Peyer's patch (tissue), 4 donors: Measurements from ENCODE around the gene WDR59.

ENCODE experiments used
- CTCF ChIP-seq, 6 experiments: fragments of 450-650 bp in 4 of 6; fragments of 200-600 bp in 2 of 6; sonication (generic) in 1 of 6; IDR thresholded peaks; one replicate each; pipeline ENCODE4 v1.5.1; 2017 to 2019; ENCODE audit warnings: antibody characterized with exemption in 6 of 6, mild to moderate bottlenecking in 3 of 6, moderate library complexity in 1 of 6
- POLR2A ChIP-seq, 2 donors: fragments of 450-650 bp; IDR thresholded peaks; one replicate each; pipeline ENCODE4 v1.5.1; 2017; ENCODE audit warnings: antibody characterized with exemption in 2 of 2, mild to moderate bottlenecking in 2 of 2, moderate library complexity in 2 of 2

- no peak for TF ChIP-seq POLR2A (IDR thresholded peaks at IDR 0.05)
- TF ChIP-seq CTCF (IDR thresholded peaks at IDR 0.05): no peak
Observed at GRCh38 chr16:74842413-74842812, 142.5 kb downstream of the WDR59 start.
